K562 (cell line): ENCODE results near the gene CPPED1.

Experiments
- CREM ChIP-seq: IDR thresholded peaks from 2 replicates; pipeline ENCODE4 v1.6.1; 2014; ENCODE audit warnings: antibody characterized with exemption, low read depth
- PHF8 ChIP-seq: fragments of 200-600 bp; sonication (generic); IDR thresholded peaks from 2 replicates; pipeline ENCODE4 v1.6.1; 2012; ENCODE audit warnings: mixed run types, mild to moderate bottlenecking, inconsistent platforms, low read length, moderate library complexity, borderline replicate concordance
- STAG1 ChIP-seq: sonication (generic); formaldehyde crosslinking; IDR thresholded peaks from 2 replicates; pipeline ENCODE4 v1.5.0; 2020; ENCODE audit warnings: missing genetic modification reagents, borderline replicate concordance
- TBP ChIP-seq: optimal IDR thresholded peaks from 2 replicates; pipeline ENCODE3; 2011; ENCODE audit warnings: low read depth, low read length, improper control_type of control experiment
- U2AF1 ChIP-seq: fragments of 200-400 bp; formaldehyde crosslinking; optimal IDR thresholded peaks from 2 replicates; pipeline ENCODE3; 2017; ENCODE audit warnings: mild to moderate bottlenecking, low read depth, low read length, moderate library complexity

DNA sequence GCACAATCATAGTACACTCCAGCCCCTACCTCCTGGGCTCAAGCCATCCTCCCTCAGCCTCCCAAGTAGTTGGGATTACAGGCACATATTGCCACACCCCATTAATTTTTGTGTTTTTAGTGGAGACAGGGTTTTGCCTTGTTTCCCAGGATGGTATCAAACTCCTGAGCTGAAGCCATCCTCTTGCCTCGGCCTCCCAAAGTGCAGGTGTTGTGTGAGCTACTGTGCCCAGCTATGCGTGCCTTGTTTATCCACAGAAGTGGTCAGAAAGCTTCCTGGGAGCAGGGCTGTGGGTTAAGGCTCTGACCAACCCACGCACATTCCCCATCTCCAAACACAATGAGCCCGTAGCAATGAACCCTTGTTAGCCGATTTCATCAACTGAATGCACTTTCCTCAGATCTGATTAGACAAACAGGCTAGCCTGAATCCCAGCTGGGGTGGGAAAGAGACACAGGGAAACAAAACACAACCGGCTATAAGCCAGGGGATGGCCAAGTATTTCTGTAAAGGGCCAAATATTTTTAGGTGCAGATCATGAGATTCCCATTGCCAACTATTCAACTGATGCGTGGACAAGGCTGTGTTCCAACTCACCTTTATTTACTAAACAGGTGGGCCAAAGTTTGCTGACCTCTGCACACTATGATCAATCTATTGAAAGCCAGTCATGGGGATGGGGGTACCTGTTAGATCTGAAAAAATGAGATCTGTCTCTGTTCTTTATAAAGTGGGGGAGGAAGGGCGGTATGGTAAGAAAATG lies 193.6 kb downstream of the CPPED1 start:
- TF ChIP-seq TBP (no peak), STAG1 (no peak), U2AF1 (no peak), CREM (no peak), PHF8 (no peak)
